GM18505 (cell line): Measurements from ENCODE around the gene MYL9.
"Not testable (repeated sequence)": the region's sequence is repeated elsewhere in the genome, so short reads cannot be mapped to it uniquely, and the experiment has no call there.

Source experiments
- ATAC-seq: cut with Tn5 transposase; IDR thresholded peaks from one replicate; pipeline ENCODE4 v1.9.1; 2021; ENCODE audit not compliant: unreplicated experiment
- POLR2A ChIP-seq: IDR thresholded peaks from 4 replicates; pipeline ENCODE4 v1.6.1; 2011; ENCODE audit warnings: borderline replicate concordance; ENCODE audit not compliant: insufficient read depth, insufficient read length; ENCODE audit errors: extremely low read depth

Gene MYL9

GRCh38 chr20:36548704-36549627 is 7.6 kb downstream of the MYL9 start:
- no peak for TF ChIP-seq POLR2A
- ATAC-seq: no peak

GRCh38 chr20:36549628-36549941 is 8.3 kb downstream of the MYL9 start:
- ATAC-seq: no peak
- TF ChIP-seq POLR2A: no peak

GRCh38 chr20:36549942-36550789 is 8.8 kb downstream of the MYL9 start:
- no peak for TF ChIP-seq POLR2A
- ATAC-seq: no peak

- TF ChIP-seq POLR2A: no peak
- ATAC-seq: no peak
Observed at GRCh38 chr20:36550790-36551299, 9.5 kb downstream of the MYL9 start.

- TF ChIP-seq POLR2A: no peak
- ATAC-seq: no peak
Observed at GRCh38 chr20:36555248-36555647, 13.9 kb downstream of the MYL9 start.

- no peak for TF ChIP-seq POLR2A
- ATAC-seq: no peak
Observed at GRCh38 chr20:36562724-36563123, 21.4 kb downstream of the MYL9 start.

GRCh38 chr20:36563374-36563773 is 22.1 kb downstream of the MYL9 start:
- ATAC-seq: no peak
- TF ChIP-seq POLR2A: no peak

GRCh38 chr20:36564078-36564725 is 22.9 kb downstream of the MYL9 start:
- ATAC-seq: not testable (repeated sequence)

- not testable (repeated sequence) for ATAC-seq
Observed at GRCh38 chr20:36564726-36565121, 23.4 kb downstream of the MYL9 start.

GRCh38 chr20:36565520-36565919 is 24.2 kb downstream of the MYL9 start:
- no peak for ATAC-seq
- TF ChIP-seq POLR2A: no peak

GRCh38 chr20:36569847-36570429 is 28.6 kb downstream of the MYL9 start:
- no peak for ATAC-seq
- no peak for TF ChIP-seq POLR2A

GRCh38 chr20:36571564-36572504 is 30.5 kb downstream of the MYL9 start:
- TF ChIP-seq POLR2A: no peak
- ATAC-seq: no peak
